ENCODE measurements around the gene ITPKC.

DNA sequence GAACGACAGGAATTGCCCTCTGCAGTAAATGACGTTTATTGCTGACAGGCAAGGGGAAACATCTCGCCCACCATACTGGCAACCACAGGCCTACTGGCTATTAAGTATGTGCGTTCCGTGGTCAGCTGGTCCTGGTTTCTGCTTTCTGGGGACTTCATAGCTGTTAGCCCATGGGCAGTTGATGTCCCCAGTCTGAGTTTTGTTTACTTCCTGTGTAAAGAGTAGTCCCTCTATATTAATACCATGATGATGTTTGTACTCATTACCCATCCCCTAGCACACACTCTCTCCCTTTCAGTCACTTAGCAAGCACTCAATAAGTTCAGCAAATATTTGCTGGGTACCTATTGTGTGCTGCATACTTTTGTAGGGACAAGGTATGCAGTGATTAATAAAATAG is 52.0 kb downstream of the ITPKC start:
- TF ChIP-seq, protein P1, sequence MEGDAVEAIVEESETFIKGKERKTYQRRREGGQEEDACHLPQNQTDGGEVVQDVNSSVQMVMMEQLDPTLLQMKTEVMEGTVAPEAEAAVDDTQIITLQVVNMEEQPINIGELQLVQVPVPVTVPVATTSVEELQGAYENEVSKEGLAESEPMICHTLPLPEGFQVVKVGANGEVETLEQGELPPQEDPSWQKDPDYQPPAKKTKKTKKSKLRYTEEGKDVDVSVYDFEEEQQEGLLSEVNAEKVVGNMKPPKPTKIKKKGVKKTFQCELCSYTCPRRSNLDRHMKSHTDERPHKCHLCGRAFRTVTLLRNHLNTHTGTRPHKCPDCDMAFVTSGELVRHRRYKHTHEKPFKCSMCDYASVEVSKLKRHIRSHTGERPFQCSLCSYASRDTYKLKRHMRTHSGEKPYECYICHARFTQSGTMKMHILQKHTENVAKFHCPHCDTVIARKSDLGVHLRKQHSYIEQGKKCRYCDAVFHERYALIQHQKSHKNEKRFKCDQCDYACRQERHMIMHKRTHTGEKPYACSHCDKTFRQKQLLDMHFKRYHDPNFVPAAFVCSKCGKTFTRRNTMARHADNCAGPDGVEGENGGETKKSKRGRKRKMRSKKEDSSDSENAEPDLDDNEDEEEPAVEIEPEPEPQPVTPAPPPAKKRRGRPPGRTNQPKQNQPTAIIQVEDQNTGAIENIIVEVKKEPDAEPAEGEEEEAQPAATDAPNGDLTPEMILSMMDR (IDR thresholded peaks at IDR 0.05): no peak
- TF ChIP-seq EZH2phosphoT487 (IDR thresholded peaks at IDR 0.05): no peak
- TF ChIP-seq EZH2 (IDR thresholded peaks at IDR 0.05): no peak

Measured in neural progenitor cell (in vitro differentiated cells).